HG02938 (cell line): Measurements from ENCODE around the gene DUS1L.
A peak's percentile ranks its signal among the peaks of the same experiment; 100 is the strongest.

Experiments used
- ATAC-seq: cut with Tn5 transposase; IDR thresholded peaks from one replicate; pipeline ENCODE4 v1.9.1; 2021; ENCODE audit warnings: mild to moderate bottlenecking, moderate library complexity; ENCODE audit not compliant: unreplicated experiment

Gene DUS1L

GRCh38 chr17:82029391-82029790, 36.2 kb downstream of the DUS1L start:
- no peak for ATAC-seq

- ATAC-seq, result no peak
These were observed 36.6 kb downstream of the DUS1L start for GRCh38 chr17:82028966-82029365.

- ATAC-seq, result no peak
These were observed 37.4 kb downstream of the DUS1L start for GRCh38 chr17:82028246-82028645.

- no peak for ATAC-seq
These were observed 40.0 kb downstream of the DUS1L start for GRCh38 chr17:82025401-82026107.

- no peak for ATAC-seq
These were observed 40.7 kb downstream of the DUS1L start for GRCh38 chr17:82024859-82025258.

GRCh38 chr17:82023447-82024241, 42.0 kb downstream of the DUS1L start:
- no peak for ATAC-seq

GRCh38 chr17:82022981-82023446, 42.6 kb downstream of the DUS1L start, which contains the start of gene LRRC45:
TSS of gene LRRC45 (plus strand) at chr17:82023305. CDS start at chr17:82023644, 339 bp downstream.
- peak; percentile 90 for ATAC-seq

GRCh38 chr17:82022310-82022980, 43.2 kb downstream of the DUS1L start, which contains the start of gene CENPX:
TSS of gene CENPX (minus strand) at chr17:82022878. CDS start at chr17:82022861, 17 bp downstream.
- no peak for ATAC-seq

- ATAC-seq, result no peak
These were observed 43.7 kb downstream of the DUS1L start for GRCh38 chr17:82021900-82022309.

GRCh38 chr17:82021107-82021899, 44.3 kb downstream of the DUS1L start:
- ATAC-seq, result no peak

GRCh38 chr17:82020572-82021106, 45.0 kb downstream of the DUS1L start:
- no peak for ATAC-seq

GRCh38 chr17:82019690-82020571, 45.7 kb downstream of the DUS1L start:
- no peak for ATAC-seq

- ATAC-seq, result no peak
These were observed 46.5 kb downstream of the DUS1L start for GRCh38 chr17:82018989-82019689.

GRCh38 chr17:82018152-82018988, 47.2 kb downstream of the DUS1L start:
- ATAC-seq, result no peak

- ATAC-seq, result no peak
These were observed 47.9 kb downstream of the DUS1L start for GRCh38 chr17:82017612-82018151.

GRCh38 chr17:82016875-82017459, 48.6 kb downstream of the DUS1L start:
- no peak for ATAC-seq
